HG03469 (cell line): ENCODE data around the gene ZNF181.

Experiments
- ATAC-seq: cut with Tn5 transposase; IDR thresholded peaks from one replicate; pipeline ENCODE4 v1.9.1; 2021; ENCODE audit warnings: mild to moderate bottlenecking, moderate library complexity, moderate number of reproducible peaks; ENCODE audit not compliant: unreplicated experiment

ZNF181 gene

DNA sequence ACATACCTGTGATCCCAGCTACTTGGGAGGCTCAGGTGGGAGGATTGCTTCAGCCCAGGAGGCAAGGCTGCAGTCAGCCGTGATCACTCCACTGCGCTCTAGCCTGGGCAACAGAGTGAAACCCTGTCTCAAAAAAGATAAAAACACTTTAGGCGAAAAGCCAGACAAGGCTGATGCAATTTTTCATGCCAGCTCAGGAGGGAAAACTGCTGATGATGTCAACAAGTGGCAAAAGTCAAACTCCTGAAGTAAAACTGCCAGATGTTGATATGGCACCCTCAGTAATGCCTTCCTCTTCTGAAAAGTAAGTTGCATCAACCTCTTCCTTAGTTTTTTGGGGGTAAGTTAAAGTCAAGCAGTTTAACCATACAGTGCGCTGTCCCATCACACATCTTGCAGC, 23.4 kb downstream of the ZNF181 start:
- ATAC-seq, result no peak

DNA sequence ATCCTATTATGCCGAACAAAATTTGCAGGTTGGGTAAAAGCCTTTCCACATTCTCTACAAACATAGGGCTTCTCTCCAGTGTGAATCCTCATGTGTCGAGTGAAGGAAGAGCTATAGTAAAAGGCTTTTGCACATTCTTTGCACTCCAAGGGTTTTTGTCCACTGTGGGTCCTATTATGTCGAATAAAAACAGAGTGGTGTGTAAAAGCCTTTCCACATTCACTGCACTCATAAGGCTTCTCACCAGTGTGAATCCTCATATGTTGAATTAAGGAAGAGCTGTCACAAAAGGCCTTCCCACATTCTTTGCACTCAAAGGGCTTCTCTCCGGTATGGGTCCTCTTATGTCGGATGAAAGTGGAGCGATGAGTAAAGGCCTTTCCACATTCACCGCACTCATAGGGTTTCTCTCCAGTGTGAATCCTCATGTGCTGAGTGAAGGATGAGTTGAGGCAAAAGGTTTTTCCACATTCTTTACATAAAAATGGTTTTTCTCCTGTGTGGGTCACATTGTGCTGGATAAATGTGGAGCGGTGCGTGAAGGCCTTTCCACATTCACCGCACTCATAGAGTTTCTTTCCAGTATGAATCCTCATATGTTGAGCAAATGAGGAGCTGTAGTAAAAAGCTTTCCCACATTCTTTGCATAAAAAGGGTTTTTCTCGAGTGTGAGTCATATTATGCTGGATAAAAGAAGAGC, 25.3 kb downstream of the ZNF181 start:
- no peak for ATAC-seq

GRCh38 chr19:34766386-34766785, 32.3 kb downstream of the ZNF181 start:
- no peak for ATAC-seq

- ATAC-seq, result no peak
Observed at GRCh38 chr19:34767951-34768350, 33.9 kb downstream of the ZNF181 start.

- ATAC-seq, result peak; percentile 78
Observed at GRCh38 chr19:34772697-34773554, 38.9 kb downstream of the ZNF181 start, which contains the start of gene ZNF599. TSS of gene ZNF599 (minus strand) at chr19:34773215. CDS start at chr19:34772841, 374 bp downstream.

- ATAC-seq, result no peak
Observed at GRCh38 chr19:34773555-34773864, 39.5 kb downstream of the ZNF181 start.

- ATAC-seq, result no peak
Observed at GRCh38 chr19:34774857-34775256, 40.8 kb downstream of the ZNF181 start.

DNA sequence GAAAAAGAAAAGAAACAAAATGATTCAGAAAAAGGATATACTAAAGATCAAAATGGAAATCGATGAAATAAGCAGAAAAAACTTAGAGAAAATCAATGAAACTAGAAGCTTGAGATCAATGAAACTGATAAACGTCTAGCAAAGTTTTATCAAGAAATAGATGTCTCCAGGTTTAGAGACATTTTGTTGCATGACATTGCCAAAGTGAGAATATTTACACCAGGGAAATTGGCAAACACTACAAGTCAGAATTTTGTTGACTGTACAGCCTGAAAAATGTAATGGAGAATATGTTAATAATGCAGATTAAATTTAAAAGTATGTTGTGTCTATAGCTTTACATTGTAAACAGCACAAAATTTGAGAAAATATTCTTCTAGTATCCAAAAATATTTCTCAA, 44.3 kb downstream of the ZNF181 start:
- ATAC-seq, result no peak

- ATAC-seq, result no peak
Observed at GRCh38 chr19:34779652-34780051, 45.6 kb downstream of the ZNF181 start.

DNA sequence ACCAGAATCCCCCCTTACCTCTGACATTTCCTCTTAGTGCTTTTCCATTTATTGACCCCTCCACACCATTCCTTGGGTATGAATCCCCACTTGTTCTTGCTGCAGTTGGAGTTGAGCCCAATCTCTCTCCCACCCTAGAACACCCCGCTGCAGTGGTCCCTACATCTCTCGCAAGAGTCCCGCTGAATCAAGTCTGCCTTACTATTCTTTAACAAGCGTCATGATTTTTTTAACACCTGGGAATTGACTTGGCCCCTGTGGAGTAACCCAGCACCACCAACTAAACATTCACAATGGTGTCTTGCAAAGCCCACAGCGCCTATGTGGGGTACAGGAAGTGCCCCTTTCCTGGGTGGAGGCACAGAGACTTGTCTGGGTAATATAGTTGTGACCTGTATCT, 52.2 kb downstream of the ZNF181 start:
- ATAC-seq, result no peak

DNA sequence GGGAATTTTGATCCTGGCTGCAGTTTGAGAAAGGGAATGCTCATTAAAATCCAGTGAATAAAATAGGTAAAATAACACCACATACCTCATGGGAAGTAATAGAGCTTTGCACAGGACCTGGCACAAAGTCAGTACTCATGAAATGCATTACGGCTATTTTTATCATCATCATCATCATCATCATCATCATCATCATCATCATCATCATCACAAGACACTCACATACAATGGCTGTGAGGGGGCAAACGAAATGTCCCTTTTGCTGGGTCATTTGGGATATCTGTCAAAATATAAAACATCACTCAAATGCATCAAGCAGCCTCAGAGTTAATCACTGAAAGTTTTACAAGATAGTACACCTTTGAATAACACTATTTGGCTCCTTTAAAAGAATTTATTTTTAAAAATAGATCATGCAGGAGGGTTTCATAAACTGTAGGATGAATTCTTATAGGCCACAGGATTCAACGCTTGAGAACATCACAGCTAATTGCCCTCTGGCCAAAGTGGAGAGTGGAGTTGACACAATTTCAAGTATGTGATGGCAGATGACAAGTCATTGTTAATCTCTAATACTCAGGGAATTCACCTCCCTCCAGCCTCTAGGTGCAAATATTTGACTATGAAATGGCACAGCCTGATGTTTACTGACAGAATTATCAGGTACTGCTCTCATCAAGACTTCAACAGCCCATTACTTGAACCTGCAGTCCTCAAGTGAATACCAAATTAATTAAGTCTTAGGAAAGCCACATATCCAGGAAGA, 53.2 kb downstream of the ZNF181 start:
- no peak for ATAC-seq

GRCh38 chr19:34788074-34788473, 54.0 kb downstream of the ZNF181 start:
- ATAC-seq, result no peak

GRCh38 chr19:34793565-34793964, 59.5 kb downstream of the ZNF181 start:
- no peak for ATAC-seq

- ATAC-seq, result no peak
Observed at GRCh38 chr19:34794066-34794960, 60.3 kb downstream of the ZNF181 start.
